Occipital lobe (tissue), 1 donor: ENCODE measurements around the gene OR51G1. TPM values are rescaled to one million over a fixed set of nuclear protein-coding genes. Genes with fewer than 3 reads are reported as not detected.

Experiments
- total RNA-seq: library from RNA; depleted of rRNA; stranded (reverse); fragments of >200 nt; gene quantifications from one replicate; pipeline ENCODE4 v1.2.3, GENCODE V29; 2014

Gene OR51G1
- total RNA-seq, 1 donor from 2014 or later, result not detected

Other genes with a start within 250 kb of the OR51G1 start
- not detected for gene OR51E2, start 226.5 kb downstream of the OR51G1 start, total RNA-seq
- gene MMP26, start 219.6 kb downstream of the OR51G1 start, total RNA-seq, result not detected
- gene OR51F1, start 154.4 kb downstream of the OR51G1 start, total RNA-seq, result not detected
- not detected for gene OR52R1, start 120.0 kb downstream of the OR51G1 start, total RNA-seq
- not detected for gene OR51F2, start 103.0 kb downstream of the OR51G1 start, total RNA-seq
- not detected for gene OR51S1, start 75.1 kb downstream of the OR51G1 start, total RNA-seq
- not detected for gene OR51T1, start 42.4 kb downstream of the OR51G1 start, total RNA-seq
- not detected for gene OR51A7, start 20.6 kb downstream of the OR51G1 start, total RNA-seq
- not detected for gene OR51G2, start 5.0 kb downstream of the OR51G1 start, total RNA-seq
- not detected for gene OR51A4, start 23.3 kb upstream of the OR51G1 start, total RNA-seq
- gene OR51A2, start 31.4 kb upstream of the OR51G1 start, total RNA-seq, result not detected
- not detected for gene OR51L1, start 70.5 kb upstream of the OR51G1 start, total RNA-seq
- not detected for gene OR52J3, start 122.2 kb upstream of the OR51G1 start, total RNA-seq
- gene OR52E2, start 135.3 kb upstream of the OR51G1 start, total RNA-seq, result not detected
- gene OR52E1, start 145.2 kb upstream of the OR51G1 start, total RNA-seq, result not detected
- gene OR52A5, start 214.0 kb upstream of the OR51G1 start, total RNA-seq, result not detected
- not detected for gene OR52A1, start 230.4 kb upstream of the OR51G1 start, total RNA-seq